ENCODE measurements around the gene NDUFB10.

Gene NDUFB10

DNA sequence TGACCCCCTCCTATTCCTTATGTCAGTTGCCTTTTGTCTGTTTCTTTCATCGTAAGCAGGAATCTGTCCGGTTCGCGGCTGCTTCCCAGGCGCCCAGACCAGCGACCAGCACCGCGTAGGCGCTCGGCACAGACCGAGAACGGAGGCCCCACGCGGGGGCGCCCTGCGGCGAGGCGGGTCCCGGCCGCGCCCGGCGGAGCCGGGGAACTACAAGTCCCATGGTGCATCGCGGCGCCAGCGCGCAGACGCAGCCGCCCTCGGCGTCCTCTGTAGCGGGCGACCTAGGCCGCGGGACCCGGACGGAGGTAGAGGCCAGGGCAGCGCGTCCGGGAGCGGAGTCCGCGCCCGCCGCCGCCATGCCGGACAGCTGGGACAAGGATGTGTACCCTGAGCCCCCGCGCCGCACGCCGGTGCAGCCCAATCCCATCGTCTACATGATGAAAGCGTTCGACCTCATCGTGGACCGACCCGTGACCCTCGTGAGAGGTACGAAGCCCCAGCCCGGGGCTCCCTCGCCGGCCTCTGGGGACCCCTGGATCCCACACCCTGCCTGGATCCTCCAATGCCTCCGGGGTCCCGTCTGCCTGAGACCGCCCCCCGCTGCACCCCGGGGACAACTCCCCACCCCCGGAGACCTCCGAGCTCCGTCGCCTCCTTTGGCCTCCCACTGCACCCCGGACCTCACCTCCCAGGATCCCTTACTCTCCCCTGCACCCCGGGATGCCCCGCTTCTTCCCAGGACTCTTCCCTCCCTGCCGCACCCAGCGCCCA is at the start of gene NDUFB10:
Gene NDUFB10 (plus strand): TSS at position 270 of the 771 bp plus-strand sequence. CDS start 87 bp downstream, at position 357.
- peak within 1 kb of the TSS; percentile 81 for H3K4me3 ChIP-seq (ENCODE audit: low read depth, low read length)

DNA sequence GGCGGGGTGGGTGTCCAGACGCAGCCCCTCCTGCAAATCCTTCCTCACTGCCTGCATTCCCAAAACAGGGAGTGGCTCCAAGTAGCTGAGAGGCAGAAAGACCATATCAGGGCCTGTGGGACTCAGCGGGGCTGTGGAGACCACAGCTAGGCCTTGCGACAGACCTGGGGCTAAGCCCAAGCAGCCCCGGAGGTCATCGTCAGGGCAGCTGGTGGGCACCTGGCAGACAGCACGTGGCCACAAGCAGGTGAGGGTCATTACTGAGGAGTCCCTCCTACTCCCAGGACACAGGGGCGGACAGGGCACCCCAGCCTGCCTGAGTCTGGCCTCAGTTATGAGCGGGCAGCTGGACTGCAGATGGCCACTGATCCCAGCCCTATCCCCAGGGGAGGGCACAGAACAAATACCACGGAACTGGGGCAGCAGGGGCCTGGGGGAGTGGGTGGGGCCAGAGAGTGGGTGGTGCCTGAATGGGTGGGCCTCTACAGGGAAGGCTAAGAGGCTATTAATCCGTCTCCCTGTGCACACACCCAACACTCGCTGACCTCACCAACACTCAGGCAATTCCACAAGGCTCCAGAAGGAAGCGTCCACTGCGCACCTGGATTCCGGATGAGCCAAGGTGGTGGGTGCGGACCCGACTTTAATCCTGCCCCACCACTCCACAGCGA is 49.6 kb upstream of the NDUFB10 start:
- no peak overlapping the region for H3K4me3 ChIP-seq (ENCODE audit: low read depth, low read length)
- TF ChIP-seq, protein P1, sequence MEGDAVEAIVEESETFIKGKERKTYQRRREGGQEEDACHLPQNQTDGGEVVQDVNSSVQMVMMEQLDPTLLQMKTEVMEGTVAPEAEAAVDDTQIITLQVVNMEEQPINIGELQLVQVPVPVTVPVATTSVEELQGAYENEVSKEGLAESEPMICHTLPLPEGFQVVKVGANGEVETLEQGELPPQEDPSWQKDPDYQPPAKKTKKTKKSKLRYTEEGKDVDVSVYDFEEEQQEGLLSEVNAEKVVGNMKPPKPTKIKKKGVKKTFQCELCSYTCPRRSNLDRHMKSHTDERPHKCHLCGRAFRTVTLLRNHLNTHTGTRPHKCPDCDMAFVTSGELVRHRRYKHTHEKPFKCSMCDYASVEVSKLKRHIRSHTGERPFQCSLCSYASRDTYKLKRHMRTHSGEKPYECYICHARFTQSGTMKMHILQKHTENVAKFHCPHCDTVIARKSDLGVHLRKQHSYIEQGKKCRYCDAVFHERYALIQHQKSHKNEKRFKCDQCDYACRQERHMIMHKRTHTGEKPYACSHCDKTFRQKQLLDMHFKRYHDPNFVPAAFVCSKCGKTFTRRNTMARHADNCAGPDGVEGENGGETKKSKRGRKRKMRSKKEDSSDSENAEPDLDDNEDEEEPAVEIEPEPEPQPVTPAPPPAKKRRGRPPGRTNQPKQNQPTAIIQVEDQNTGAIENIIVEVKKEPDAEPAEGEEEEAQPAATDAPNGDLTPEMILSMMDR (IDR thresholded peaks at IDR 0.05; ENCODE audit: borderline replicate concordance, insufficient read depth, low read depth, low read length): no peak

More for the DNA sequence above, at the start of gene NDUFB10:
- TF ChIP-seq, protein P1 (IDR thresholded peaks at IDR 0.05; ENCODE audit: borderline replicate concordance, insufficient read depth, low read depth, low read length): peak; percentile 80

DNA sequence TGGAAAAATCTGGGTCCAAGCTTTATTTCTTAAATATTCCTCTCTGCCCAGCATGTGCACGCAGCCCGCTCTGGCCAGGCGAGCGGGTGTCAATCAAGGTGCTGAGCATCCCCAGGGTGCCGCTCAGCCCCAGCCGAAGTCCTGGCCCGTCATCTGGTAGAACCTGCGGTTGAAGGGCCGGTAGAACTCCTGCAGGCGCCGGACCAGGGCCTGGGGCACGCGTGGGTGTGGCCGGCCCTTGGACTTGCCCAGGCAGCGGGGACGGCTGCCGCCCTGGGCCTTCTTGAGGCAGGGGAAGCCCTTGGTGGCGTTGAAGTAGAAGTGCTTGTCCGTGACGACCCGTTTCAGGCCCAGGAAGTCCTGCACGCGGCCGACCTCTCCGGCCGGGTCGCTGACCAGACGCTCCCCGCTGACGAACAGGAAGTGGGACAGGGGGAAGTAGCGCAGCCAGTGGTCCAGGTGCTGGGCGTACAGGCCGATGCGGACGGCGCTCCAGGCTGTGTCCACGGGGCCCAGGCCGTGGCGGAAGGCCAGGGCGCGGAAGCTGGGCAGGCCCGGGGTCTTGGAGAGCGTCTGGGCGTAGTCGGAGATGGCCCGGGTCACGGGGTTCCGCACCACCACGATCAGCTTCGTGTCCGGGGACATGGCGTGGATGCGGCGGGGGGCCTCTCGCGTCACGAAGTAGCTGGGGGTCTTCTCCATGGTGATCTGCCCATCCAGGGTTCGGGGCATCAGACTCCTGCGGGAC is 47.7 kb upstream of the NDUFB10 start:
- H3K4me3 ChIP-seq (ENCODE audit: low read depth, low read length): no peak overlapping the region
- TF ChIP-seq, protein P1 (IDR thresholded peaks at IDR 0.05; ENCODE audit: borderline replicate concordance, insufficient read depth, low read depth, low read length): no peak

DNA sequence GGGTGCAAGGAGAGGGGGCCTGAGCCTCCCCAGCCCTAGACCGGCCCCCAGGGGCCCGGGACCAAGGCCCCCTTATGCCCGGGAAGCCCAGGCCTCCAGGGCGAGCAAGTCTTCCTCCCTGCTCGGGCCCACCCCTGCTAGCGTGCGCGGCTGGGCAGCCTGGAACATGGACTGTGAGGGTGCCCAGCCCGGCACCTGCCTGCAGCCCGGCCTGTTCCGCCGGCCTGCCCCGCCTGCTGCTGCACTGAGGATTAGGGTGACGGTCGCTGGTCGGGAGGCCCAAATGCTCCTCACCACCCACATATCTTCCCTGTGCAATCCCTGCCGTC is 47.2 kb upstream of the NDUFB10 start:
- no peak overlapping the region for H3K4me3 ChIP-seq (ENCODE audit: low read depth, low read length)
- TF ChIP-seq, protein P1 (IDR thresholded peaks at IDR 0.05; ENCODE audit: borderline replicate concordance, insufficient read depth, low read depth, low read length): no peak

DNA sequence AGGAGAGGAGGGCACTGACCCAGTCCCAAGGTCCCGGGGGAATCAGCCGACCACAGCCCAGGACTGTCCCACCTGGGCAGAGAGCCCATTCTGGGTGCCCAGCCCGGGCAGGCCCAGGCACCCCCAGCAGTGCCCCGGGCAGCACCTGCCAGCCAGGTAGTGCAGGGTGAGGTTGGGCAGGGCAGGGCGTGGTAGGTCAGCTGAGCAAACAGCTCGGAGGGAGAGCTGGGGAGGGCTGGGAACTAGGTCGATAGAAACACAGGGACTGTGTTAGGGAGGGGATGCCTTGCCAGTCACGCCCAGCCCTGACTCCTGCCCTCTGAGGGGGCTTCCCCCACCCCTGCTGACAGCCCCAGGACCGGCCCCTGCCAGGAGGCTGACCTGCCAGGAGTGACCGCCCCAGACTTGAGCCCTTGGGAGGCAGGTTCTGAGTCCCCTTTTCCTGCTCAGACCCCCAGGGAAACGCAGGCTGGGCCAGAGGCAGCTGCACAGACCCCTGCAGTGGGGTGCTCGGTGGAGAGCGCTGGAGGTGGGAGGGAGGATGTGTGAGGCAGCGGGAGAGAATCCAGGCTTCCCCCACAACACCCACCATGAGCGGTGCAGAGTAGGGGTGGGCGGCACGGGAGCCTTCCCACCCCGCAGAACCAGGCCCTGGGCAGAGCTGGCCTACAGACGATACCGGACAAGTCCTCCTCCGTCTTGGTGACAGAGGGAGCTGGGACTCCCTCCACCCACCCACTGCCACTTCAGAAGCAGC is 45.8 kb upstream of the NDUFB10 start:
- TF ChIP-seq, protein P1 (IDR thresholded peaks at IDR 0.05; ENCODE audit: borderline replicate concordance, insufficient read depth, low read depth, low read length): no peak
- no peak overlapping the region for H3K4me3 ChIP-seq (ENCODE audit: low read depth, low read length)

DNA sequence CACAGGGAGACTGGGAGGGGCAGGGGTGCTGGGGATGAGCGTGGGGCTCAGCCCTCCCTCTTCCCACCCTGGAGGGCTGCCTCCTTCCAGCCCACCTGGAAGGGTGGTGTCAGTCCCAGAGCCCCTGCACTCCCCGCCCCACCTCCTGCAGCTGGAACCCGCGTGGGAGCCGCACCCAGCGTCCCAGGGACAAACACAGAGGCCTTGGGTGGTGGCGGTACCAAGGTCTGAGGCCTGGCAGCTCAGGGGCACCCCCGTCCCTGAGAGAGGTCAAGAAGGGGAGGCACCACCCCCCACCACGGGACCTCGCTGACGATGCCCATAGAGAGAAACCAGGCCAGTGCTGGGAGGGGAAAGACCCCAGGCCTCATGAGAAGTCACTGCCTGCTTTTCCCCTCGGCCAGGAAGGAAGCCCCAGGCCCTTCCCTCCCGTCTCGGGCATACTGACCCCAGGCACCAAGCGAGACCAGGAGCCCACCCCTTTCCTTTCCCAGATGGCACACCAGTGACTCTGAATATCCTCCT is 45.2 kb upstream of the NDUFB10 start:
- TF ChIP-seq, protein P1 (IDR thresholded peaks at IDR 0.05; ENCODE audit: borderline replicate concordance, insufficient read depth, low read depth, low read length): no peak
- no peak overlapping the region for H3K4me3 ChIP-seq (ENCODE audit: low read depth, low read length)
